Tibial nerve (tissue), 4 donors: ENCODE measurements around the gene YY1. TPM values are rescaled to one million over a fixed set of nuclear protein-coding genes. Genes with fewer than 3 reads are reported as not detected.

ENCODE experiments used
- DNase-seq, 2 donors: peaks; one replicate each; pipeline ENCODE4 v3.0.0-alpha.2; 2019; ENCODE audit warnings: low spot score in 2 of 2
- H3K27ac ChIP-seq, 4 donors: fragments of 200-600 bp; sonication (generic) in 3 of 4; one replicate each; pipeline ENCODE4 v1.5.1; 2017 to 2019; ENCODE audit warnings: mild to moderate bottlenecking in 1 of 4
- H3K27me3 ChIP-seq, 2 donors: fragments of 200-600 bp; sonication (generic) in 1 of 2; one replicate each; pipeline versions ENCODE4 v1.5.1 to v1.6.0; 2017 to 2019
- H3K36me3 ChIP-seq, 3 donors: fragments of 200-600 bp; sonication (generic); one replicate each; pipeline ENCODE4 v1.5.1; 2018 to 2019
- H3K4me1 ChIP-seq, 4 donors: fragments of 200-600 bp; sonication (generic) in 3 of 4; one replicate each; pipeline ENCODE4 v1.5.1; 2017 to 2019
- H3K4me3 ChIP-seq, 4 donors: fragments of 200-600 bp; sonication (generic) in 3 of 4; one replicate each; pipeline ENCODE4 v1.5.1; 2017 to 2019; ENCODE audit warnings: mild to moderate bottlenecking in 1 of 4, moderate library complexity in 1 of 4
- H3K9me3 ChIP-seq, 4 donors: fragments of 200-600 bp; sonication (generic) in 3 of 4; one replicate each; pipeline ENCODE4 v1.5.1; 2017 to 2019
- EP300 ChIP-seq, 2 donors: sonication (generic); formaldehyde crosslinking; IDR thresholded peaks; one replicate each; pipeline ENCODE4 v1.6.1; 2017; ENCODE audit warnings: antibody characterized with exemption in 2 of 2, mild to moderate bottlenecking in 1 of 2
- POLR2A ChIP-seq, 2 donors: fragments of 450-650 bp; IDR thresholded peaks; one replicate each; pipeline ENCODE4 v1.6.1; 2017; ENCODE audit warnings: antibody characterized with exemption in 2 of 2, mild to moderate bottlenecking in 2 of 2, moderate library complexity in 2 of 2
- WGBS, 2 donors: methylation state at CpG; one replicate each; pipeline ENCODE4 v1.1.5; 2018; 5-methylcytosine and 5-hydroxymethylcytosine counted together
- total RNA-seq, 4 donors: library from RNA; depleted of rRNA; stranded (reverse); fragments of >200 nt; gene quantifications; one replicate each; pipeline ENCODE4 v1.1.0, GENCODE V29; 2016
- TF ChIP-seq, protein P1 (sequence below), 5 experiments: fragments of 200-600 bp in 3 of 5; fragments of 450-650 bp in 2 of 5; sonication (generic) in 3 of 5; IDR thresholded peaks; one replicate each; pipeline ENCODE4 v1.5.1; 2016 to 2019; ENCODE audit warnings: antibody characterized with exemption in 5 of 5, mild to moderate bottlenecking in 3 of 5, moderate library complexity in 2 of 5

The YY1 gene
- total RNA-seq, 4 donors from 2014 or later, result 55.9 to 60.3 (median 58.7) TPM

DNA sequence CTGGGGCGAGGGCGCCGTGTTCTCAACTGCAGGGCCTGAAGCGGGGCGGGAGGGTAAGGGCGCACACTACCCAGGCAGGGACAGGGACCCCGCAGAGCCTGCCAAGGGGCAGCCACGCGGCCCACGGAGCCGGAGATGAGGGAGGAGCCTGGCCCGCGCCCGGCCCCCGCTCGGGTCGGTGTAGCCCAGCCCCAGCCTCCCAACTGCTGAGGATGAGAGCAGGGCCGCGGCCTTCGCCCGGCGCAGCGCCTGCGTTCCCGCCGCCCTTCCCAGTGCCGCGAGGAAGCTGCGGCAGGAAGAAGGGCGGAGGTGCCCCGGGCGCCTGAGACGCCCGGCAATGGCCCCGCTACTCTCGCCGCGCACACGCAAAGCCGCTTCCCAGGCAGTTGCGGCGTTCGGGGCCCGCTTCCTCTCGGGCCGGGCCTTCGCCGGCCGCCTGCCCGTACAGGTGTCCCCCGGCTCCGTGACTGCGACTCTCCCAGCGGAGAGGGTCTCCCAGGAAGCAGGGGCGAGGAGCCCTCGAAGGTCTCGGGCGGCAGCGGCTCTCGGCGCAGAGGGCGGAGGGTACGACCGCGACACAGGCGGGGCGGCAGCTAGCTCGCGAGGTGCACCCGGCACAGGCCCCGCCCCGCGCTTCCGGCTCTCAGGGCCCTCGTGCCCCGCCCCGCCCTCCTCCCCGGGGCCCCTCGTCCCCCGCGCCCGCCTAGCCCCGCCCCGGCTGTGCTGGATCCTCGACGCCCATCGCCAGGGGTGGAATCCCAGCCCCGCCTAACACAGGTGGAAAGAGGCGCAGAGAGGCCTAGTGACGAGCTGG is 24.8 kb upstream of the YY1 start:
- peak; percentile 66 to 77 for TF ChIP-seq POLR2A (IDR thresholded peaks at IDR 0.05)
- peak in 1 of 2 donors; percentile 86 for TF ChIP-seq EP300 (IDR thresholded peaks at IDR 0.05)
- TF ChIP-seq, protein P1, sequence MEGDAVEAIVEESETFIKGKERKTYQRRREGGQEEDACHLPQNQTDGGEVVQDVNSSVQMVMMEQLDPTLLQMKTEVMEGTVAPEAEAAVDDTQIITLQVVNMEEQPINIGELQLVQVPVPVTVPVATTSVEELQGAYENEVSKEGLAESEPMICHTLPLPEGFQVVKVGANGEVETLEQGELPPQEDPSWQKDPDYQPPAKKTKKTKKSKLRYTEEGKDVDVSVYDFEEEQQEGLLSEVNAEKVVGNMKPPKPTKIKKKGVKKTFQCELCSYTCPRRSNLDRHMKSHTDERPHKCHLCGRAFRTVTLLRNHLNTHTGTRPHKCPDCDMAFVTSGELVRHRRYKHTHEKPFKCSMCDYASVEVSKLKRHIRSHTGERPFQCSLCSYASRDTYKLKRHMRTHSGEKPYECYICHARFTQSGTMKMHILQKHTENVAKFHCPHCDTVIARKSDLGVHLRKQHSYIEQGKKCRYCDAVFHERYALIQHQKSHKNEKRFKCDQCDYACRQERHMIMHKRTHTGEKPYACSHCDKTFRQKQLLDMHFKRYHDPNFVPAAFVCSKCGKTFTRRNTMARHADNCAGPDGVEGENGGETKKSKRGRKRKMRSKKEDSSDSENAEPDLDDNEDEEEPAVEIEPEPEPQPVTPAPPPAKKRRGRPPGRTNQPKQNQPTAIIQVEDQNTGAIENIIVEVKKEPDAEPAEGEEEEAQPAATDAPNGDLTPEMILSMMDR (IDR thresholded peaks at IDR 0.05), result no peak
- DNase-seq, result peak; percentile 69 to 72
- Histone ChIP-seq H3K9me3 (no peaks in the 10 kb centered on the region), H3K4me1 (peaks cover 0 to 19% (median 7%) of the 10 kb centered on the region in 4 donors), H3K27ac (peak overlapping the region; percentile 87 to 99 (median 94)), H3K4me3 (peak overlapping the region; percentile 60 to 95 (median 86)), H3K36me3 (no peaks in the 10 kb centered on the region), H3K27me3 (no peaks in the 10 kb centered on the region)
- 4 to 5% methylated on average over 11 to 14 of the region's 90 CpGs for WGBS, 2 donors

DNA sequence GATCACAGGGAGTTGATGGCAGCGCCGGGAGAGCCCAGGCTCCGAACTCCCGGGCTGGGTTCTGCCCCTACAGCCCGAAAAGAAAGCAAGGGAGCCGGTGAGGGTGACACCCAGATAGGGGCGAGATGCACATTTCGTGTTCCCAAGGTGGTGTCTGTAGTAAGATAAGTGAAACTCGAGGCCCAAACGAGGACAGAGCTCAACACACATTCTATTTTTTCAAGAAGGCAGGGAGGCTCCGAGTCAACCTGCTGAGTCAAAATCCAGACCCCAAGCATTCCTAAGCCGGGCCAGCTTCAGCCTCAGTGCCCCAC is 24.2 kb upstream of the YY1 start:
- peak overlapping the region; percentile 60 to 95 (median 86) for H3K4me3 ChIP-seq
- H3K27me3 ChIP-seq, result no peaks in the 10 kb centered on the region
- no peak for DNase-seq
- TF ChIP-seq, protein P1 (IDR thresholded peaks at IDR 0.05), result no peak
- TF ChIP-seq EP300 (IDR thresholded peaks at IDR 0.05), result no peak
- TF ChIP-seq POLR2A (IDR thresholded peaks at IDR 0.05), result no peak
- peaks cover 0 to 19% (median 7%) of the 10 kb centered on the region in 4 donors for H3K4me1 ChIP-seq
- peak overlapping the region; percentile 87 to 99 (median 94) for H3K27ac ChIP-seq
- no peaks in the 10 kb centered on the region for H3K36me3 ChIP-seq
- H3K9me3 ChIP-seq, result no peaks in the 10 kb centered on the region
- WGBS, 2 donors, result 25 to 31% methylated on average over 12 of the region's 12 CpGs

DNA sequence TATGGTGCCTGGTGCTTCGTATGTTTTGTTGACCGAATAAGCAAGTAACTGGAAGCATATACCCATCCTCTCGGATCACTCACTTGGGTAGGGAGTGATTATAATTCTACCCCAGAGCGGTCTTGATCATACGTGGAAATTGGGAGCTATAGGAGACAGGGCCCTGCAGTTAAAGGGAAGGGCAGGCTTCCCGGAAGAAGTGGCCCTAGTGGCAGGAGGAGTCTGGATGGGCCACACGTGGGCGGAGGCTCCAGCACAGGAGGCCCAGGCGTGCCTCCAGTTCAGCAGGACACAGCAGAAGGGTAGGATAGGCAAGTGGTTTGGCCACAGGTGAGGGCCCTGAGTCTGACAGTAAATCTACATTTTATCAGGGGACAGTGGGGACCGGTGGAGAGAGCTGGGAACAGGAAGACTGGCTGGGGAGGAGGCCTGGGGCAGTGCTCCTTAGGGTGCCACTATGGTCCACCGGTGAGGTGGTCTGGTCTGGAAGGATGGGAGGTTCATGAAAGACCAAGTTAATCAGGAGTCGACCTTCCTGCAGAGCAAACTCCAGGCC is 23.5 kb upstream of the YY1 start:
- TF ChIP-seq POLR2A (IDR thresholded peaks at IDR 0.05) (no peak), EP300 (IDR thresholded peaks at IDR 0.05) (no peak)
- TF ChIP-seq, protein P1 (IDR thresholded peaks at IDR 0.05), result no peak
- Histone ChIP-seq H3K4me1 (peaks cover 0 to 19% (median 7%) of the 10 kb centered on the region in 4 donors), H3K9me3 (no peaks in the 10 kb centered on the region), H3K36me3 (no peaks in the 10 kb centered on the region), H3K27ac (peak overlapping the region in 3 of 4 donors; percentile 92 to 99 (median 96)), H3K4me3 (no peak overlapping the region), H3K27me3 (no peaks in the 10 kb centered on the region)
- 88 to 89% methylated on average over 12 of the region's 12 CpGs for WGBS, 2 donors
- no peak for DNase-seq

DNA sequence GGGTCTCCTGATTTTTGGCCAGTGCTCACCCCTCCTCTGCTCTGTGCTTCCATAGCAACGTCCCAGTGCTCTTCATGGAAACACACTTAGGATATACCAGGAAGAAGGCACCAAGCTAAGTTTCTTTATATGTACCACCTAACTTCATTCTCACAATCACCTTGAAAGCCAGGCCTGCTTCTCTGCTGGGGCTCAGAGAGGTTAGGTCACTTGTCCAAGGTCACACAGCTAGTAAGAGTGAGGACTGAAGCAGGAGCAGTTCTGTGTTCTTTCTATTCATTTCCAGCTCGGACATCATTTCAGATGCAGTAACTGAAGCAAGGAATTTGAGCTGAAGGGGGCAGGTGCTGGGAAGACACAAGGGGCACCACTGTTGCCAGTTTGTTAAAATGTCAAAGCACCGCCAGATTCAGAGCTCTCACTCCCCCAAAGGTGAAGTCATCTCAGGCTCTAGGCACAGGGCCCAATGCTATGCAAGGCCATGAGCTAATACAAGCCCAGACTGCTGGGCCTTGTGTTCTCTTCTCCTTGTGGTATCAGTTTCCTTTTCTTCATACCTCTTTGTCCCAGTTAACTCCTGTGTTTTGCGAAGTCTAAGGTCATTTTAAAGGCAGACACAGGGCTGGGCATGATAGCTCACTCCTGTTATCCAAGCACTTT is 19.7 kb upstream of the YY1 start:
- H3K27ac ChIP-seq, result no peak overlapping the region
- TF ChIP-seq, protein P1 (IDR thresholded peaks at IDR 0.05), result no peak
- no peak for TF ChIP-seq POLR2A (IDR thresholded peaks at IDR 0.05)
- H3K9me3 ChIP-seq, result no peaks in the 10 kb centered on the region
- WGBS, 2 donors, result 80% methylated on average over 4 of the region's 4 CpGs
- no peak overlapping the region for H3K4me3 ChIP-seq
- H3K4me1 ChIP-seq, result peaks cover 0 to 35% (median 22%) of the 10 kb centered on the region in 4 donors
- no peak for DNase-seq
- no peaks in the 10 kb centered on the region for H3K27me3 ChIP-seq
- H3K36me3 ChIP-seq, result no peaks in the 10 kb centered on the region
